SK-N-MC (cell line): ENCODE results near the gene ZNF346.

Experiments used
- EZH2 ChIP-seq: fragments of 200-600 bp; sonication (generic); IDR thresholded peaks from one replicate; pipeline ENCODE4 v1.6.1; 2017; ENCODE audit warnings: antibody characterized with exemption
- POLR2AphosphoS5 ChIP-seq: IDR thresholded peaks from 2 replicates; pipeline ENCODE4 v1.6.1; 2012; ENCODE audit warnings: mild to moderate bottlenecking, low read depth, low read length, borderline replicate concordance

- TF ChIP-seq POLR2AphosphoS5 (no peak), EZH2 (no peak)
Measured at GRCh38 chr5:177036921-177037320, 14.4 kb downstream of the ZNF346 start.
